Vagina (tissue), 2 donors: ENCODE data around the gene MEX3C. TPM values are rescaled to one million over a fixed set of nuclear protein-coding genes. Genes with fewer than 3 reads are reported as not detected.

Experiments used
- DNase-seq, 2 donors: peaks; one replicate each; pipeline ENCODE4 v3.0.0-alpha.2; 2017; ENCODE audit errors: extremely low spot score in 2 of 2
- H3K27ac ChIP-seq: fragments of 200-600 bp; sonication (generic); one replicate; pipeline ENCODE4 v1.5.1; 2019
- H3K27me3 ChIP-seq: fragments of 200-600 bp; sonication (generic); one replicate; pipeline ENCODE4 v1.5.1; 2019
- H3K36me3 ChIP-seq, 2 donors: fragments of 200-600 bp; sonication (generic); one replicate each; pipeline ENCODE4 v1.5.1; 2017 to 2019
- H3K4me1 ChIP-seq: fragments of 200-600 bp; sonication (generic); one replicate; pipeline ENCODE4 v1.5.1; 2019
- H3K4me3 ChIP-seq, 2 donors: fragments of 200-600 bp; sonication (generic); 1 replicate in 1 of 2; 2 replicates in 1 of 2; pipeline ENCODE4 v1.5.1; 2016 to 2019
- H3K9me3 ChIP-seq: fragments of 200-600 bp; sonication (generic); one replicate; pipeline ENCODE4 v1.5.1; 2019
- CTCF ChIP-seq, 3 experiments: fragments of 450-650 bp in 2 of 3; fragments of 200-600 bp in 1 of 3; sonication (generic) in 1 of 3; IDR thresholded peaks; one replicate each; pipeline ENCODE4 v1.5.1; 2017 to 2019; ENCODE audit warnings: antibody characterized with exemption in 3 of 3, mild to moderate bottlenecking in 2 of 3, moderate library complexity in 2 of 3
- POLR2A ChIP-seq, 2 donors: fragments of 450-650 bp; IDR thresholded peaks; one replicate each; pipeline ENCODE4 v1.6.1; 2017; ENCODE audit warnings: antibody characterized with exemption in 2 of 2, mild to moderate bottlenecking in 2 of 2, moderate library complexity in 2 of 2
- POLR2AphosphoS5 ChIP-seq, 2 donors: sonication (generic); formaldehyde crosslinking; IDR thresholded peaks; one replicate each; pipeline ENCODE4 v1.9.0; 2017; ENCODE audit warnings: antibody characterized with exemption in 2 of 2, mild to moderate bottlenecking in 2 of 2, low read depth in 1 of 2; ENCODE audit not compliant: insufficient read depth in 1 of 2
- intact Hi-C: fragments of 100-400 bp; cut with DNase I; formaldehyde crosslinking; loops from one replicate; pipeline ENCODE4 v1.15.1; 2023
- total RNA-seq: library from RNA; depleted of rRNA; stranded (reverse); fragments of >200 nt; gene quantifications from one replicate; pipeline ENCODE4 v1.2.3, GENCODE V29; 2016

The MEX3C gene
- total RNA-seq, 1 donor from 2014 or later = 20.4 TPM

- H3K36me3 ChIP-seq = no peaks in the 10 kb centered on the region
- no peaks in the 10 kb centered on the region for H3K27me3 ChIP-seq
- no peaks in the 10 kb centered on the region for H3K9me3 ChIP-seq
- no peak for DNase-seq
- H3K4me1 ChIP-seq = peaks cover 6% of the 10 kb centered on the region
- no peak overlapping the region for H3K4me3 ChIP-seq
- intact Hi-C loops = no loop called here
- no peak overlapping the region for H3K27ac ChIP-seq
- TF ChIP-seq POLR2AphosphoS5 (IDR thresholded peaks at IDR 0.05; ENCODE audit: insufficient read depth in 1 of 2, low read depth in 1 of 2) = no peak
Observed at GRCh38 chr18:51137026-51137729, 60.3 kb downstream of the MEX3C start.

- H3K27me3 ChIP-seq = no peaks in the 10 kb centered on the region
- H3K27ac ChIP-seq = no peak overlapping the region
- intact Hi-C loops = no loop called here
Observed at GRCh38 chr18:51135795-51136194, 61.7 kb downstream of the MEX3C start.

GRCh38 chr18:51135364-51135763 lies 62.1 kb downstream of the MEX3C start:
- H3K9me3 ChIP-seq = no peaks in the 10 kb centered on the region
- intact Hi-C loops = no loop called here
- TF ChIP-seq POLR2AphosphoS5 (IDR thresholded peaks at IDR 0.05; ENCODE audit: insufficient read depth in 1 of 2, low read depth in 1 of 2) (no peak), POLR2A (IDR thresholded peaks at IDR 0.05) (no peak), CTCF (IDR thresholded peaks at IDR 0.05) (no peak)
- no peaks in the 10 kb centered on the region for H3K36me3 ChIP-seq
- DNase-seq = no peak
- H3K27me3 ChIP-seq = no peaks in the 10 kb centered on the region
- H3K4me3 ChIP-seq = no peak overlapping the region
- H3K27ac ChIP-seq = no peak overlapping the region
- peaks cover 6% of the 10 kb centered on the region for H3K4me1 ChIP-seq

More at GRCh38 chr18:51135795-51136194, 61.7 kb downstream of the MEX3C start:
- Histone ChIP-seq H3K4me3 (no peak overlapping the region), H3K4me1 (peaks cover 6% of the 10 kb centered on the region), H3K36me3 (no peaks in the 10 kb centered on the region), H3K9me3 (no peaks in the 10 kb centered on the region)
- TF ChIP-seq CTCF (IDR thresholded peaks at IDR 0.05) (no peak), POLR2AphosphoS5 (IDR thresholded peaks at IDR 0.05; ENCODE audit: insufficient read depth in 1 of 2, low read depth in 1 of 2) (no peak), POLR2A (IDR thresholded peaks at IDR 0.05) (no peak)
- no peak for DNase-seq

- intact Hi-C loops = no loop called here
- peaks cover 6% of the 10 kb centered on the region for H3K4me1 ChIP-seq
- no peaks in the 10 kb centered on the region for H3K27me3 ChIP-seq
- H3K9me3 ChIP-seq = no peaks in the 10 kb centered on the region
- DNase-seq = no peak
- no peak for TF ChIP-seq POLR2A (IDR thresholded peaks at IDR 0.05)
- TF ChIP-seq CTCF (IDR thresholded peaks at IDR 0.05) = no peak
- TF ChIP-seq POLR2AphosphoS5 (IDR thresholded peaks at IDR 0.05; ENCODE audit: insufficient read depth in 1 of 2, low read depth in 1 of 2) = no peak
- no peak overlapping the region for H3K27ac ChIP-seq
- H3K4me3 ChIP-seq = no peak overlapping the region
- no peaks in the 10 kb centered on the region for H3K36me3 ChIP-seq
Observed at GRCh38 chr18:51134721-51135120, 62.8 kb downstream of the MEX3C start.

GRCh38 chr18:51133580-51134160 lies 63.8 kb downstream of the MEX3C start:
- no peak overlapping the region for H3K27ac ChIP-seq
- peaks cover 6% of the 10 kb centered on the region for H3K4me1 ChIP-seq
- H3K9me3 ChIP-seq = no peaks in the 10 kb centered on the region
- no peaks in the 10 kb centered on the region for H3K36me3 ChIP-seq
- intact Hi-C loops = no loop called here
- H3K27me3 ChIP-seq = no peaks in the 10 kb centered on the region
- no peak overlapping the region for H3K4me3 ChIP-seq
- DNase-seq = no peak
- TF ChIP-seq POLR2A (IDR thresholded peaks at IDR 0.05) = no peak
- TF ChIP-seq CTCF (IDR thresholded peaks at IDR 0.05) = no peak
